K562 (cell line): ENCODE data around the gene PRRC2B. TPM values are rescaled to one million over a fixed set of nuclear protein-coding genes. Genes with fewer than 3 reads are reported as not detected.
A peak's percentile ranks its signal among the peaks of the same experiment; 100 is the strongest.

Experiments used
- ATAC-seq: fragments of 200-7000 bp; cut with Tn5 transposase; 3 replicates; pipeline ENCODE4 v1.9.1; 2020; ENCODE audit warnings: moderate library complexity
- BruUV-seq: library from RNA; stranded (reverse); fragments of 400-500 nt; replicated peaks from 2 replicates; lab custom pipeline; 2021; lab: Mats Ljungman, UMichigan
- CTCF ChIA-PET: fragments of 300-600 bp; formaldehyde crosslinking; extraction: SDS; loops from one replicate; lab custom pipeline; 2021; ENCODE audit warnings: low intra/inter-chr PET ratio; lab: Yijun Ruan, JAX
- POLR2A ChIA-PET: fragments of 300-600, 350-650 bp; sonication (Branson Sonifier 250); formaldehyde crosslinking; extraction: SDS; loops from one replicate; lab custom pipeline; 2021; ENCODE audit warnings: antibody characterized with exemption, inconsistent platforms; lab: Yijun Ruan, JAX
- DNase-seq, 4 experiments: peaks; one replicate each; pipeline versions ENCODE4 v3.0.0 to v3.0.0-alpha.2; 2011 to 2018; ENCODE audit warnings: low spot score in 3 of 4, mixed read lengths in 3 of 4; ENCODE audit errors: extremely low read depth in 1 of 4
- FAIRE-seq: peaks from 2 replicates; lab custom pipeline; 2011; peaks lifted over from hg19 to GRCh38; lab: Jason Lieb, UNC
- H2AFZ ChIP-seq: 2 replicates; pipeline ENCODE4 v1.6.0; 2011; ENCODE audit warnings: low read depth, low read length, control low read depth, inconsistent platforms
- H3K27ac ChIP-seq: fragments of 200-600 bp; 3 replicates; pipeline ENCODE4 v1.8.0; 2011; ENCODE audit warnings: low read depth, mild to moderate bottlenecking, control low read depth, inconsistent platforms, low read length, moderate library complexity, mixed read lengths; ENCODE audit errors: extremely low read depth
- H3K27me3 ChIP-seq, 2 experiments: fragments of 300-600 bp in 1 of 2; 2 replicates in 1 of 2; 3 replicates in 1 of 2; pipeline versions ENCODE4 v1.6.0 to v1.8.0; 2011; ENCODE audit warnings: inconsistent platforms in 2 of 2, low read length in 2 of 2, mild to moderate bottlenecking in 1 of 2, mixed read lengths in 1 of 2, moderate library complexity in 1 of 2; ENCODE audit not compliant: control insufficient read depth in 2 of 2, insufficient read depth in 2 of 2
- H3K36me3 ChIP-seq: fragments of 300-600 bp; 3 replicates; pipeline ENCODE4 v1.8.0; 2011; ENCODE audit warnings: mild to moderate bottlenecking, low read length, inconsistent platforms; ENCODE audit not compliant: control insufficient read depth, insufficient read depth
- H3K4me1 ChIP-seq, 2 experiments: fragments of 200-600 bp in 1 of 2; replicated peaks in 1 of 2; 2 replicates in 1 of 2; 3 replicates in 1 of 2; pipeline versions ENCODE4 v1.5.1 to v1.8.0; 2011; ENCODE audit warnings: inconsistent platforms in 2 of 2, low read length in 2 of 2, mild to moderate bottlenecking in 1 of 2, mixed read lengths in 1 of 2, moderate library complexity in 1 of 2; ENCODE audit not compliant: control insufficient read depth in 2 of 2, insufficient read depth in 2 of 2
- H3K4me2 ChIP-seq: 2 replicates; pipeline ENCODE4 v1.6.1; 2011; ENCODE audit warnings: low read length, control low read depth, inconsistent platforms, mixed read lengths; ENCODE audit not compliant: insufficient read depth
- H3K4me3 ChIP-seq: fragments of 200-600 bp; sonication (generic), shearing (Covaris generic); 2 replicates; pipeline ENCODE4 v1.5.1; 2016; ENCODE audit warnings: control low read depth, inconsistent platforms
- H3K79me2 ChIP-seq: fragments of 200-600 bp; 3 replicates; pipeline ENCODE4 v1.8.0; 2011; ENCODE audit warnings: low read length, inconsistent platforms; ENCODE audit not compliant: control insufficient read depth, insufficient read depth
- H3K9ac ChIP-seq, 2 experiments: 2 replicates each; pipeline versions ENCODE4 v1.6.0 to v1.6.1; 2011; ENCODE audit warnings: low read depth in 2 of 2, low read length in 2 of 2, control low read depth in 1 of 2, inconsistent platforms in 1 of 2, mild to moderate bottlenecking in 1 of 2, mixed read lengths in 1 of 2; ENCODE audit not compliant: insufficient read depth in 1 of 2
- H3K9me1 ChIP-seq: one replicate; pipeline ENCODE4 v1.6.0; 2011; ENCODE audit warnings: inconsistent platforms, mild to moderate bottlenecking, low read length, moderate library complexity; ENCODE audit not compliant: control insufficient read depth, insufficient read depth
- H3K9me3 ChIP-seq: replicated peaks from 2 replicates; pipeline ENCODE4 v1.5.1; 2011; ENCODE audit warnings: low read depth, low read length, inconsistent platforms; ENCODE audit not compliant: control insufficient read depth, insufficient read depth
- H4K20me1 ChIP-seq: replicated peaks from 2 replicates; pipeline ENCODE4 v1.6.1; 2011; ENCODE audit warnings: low read length, inconsistent platforms, mixed read lengths; ENCODE audit not compliant: control insufficient read depth, insufficient read depth
- EGR1 ChIP-seq: fragments of 450-650 bp; conservative IDR thresholded peaks from 2 replicates; pipeline ENCODE4 v1.6.1; 2017; ENCODE audit warnings: mild to moderate bottlenecking
- HDAC1 ChIP-seq, 2 experiments: fragments of 450-650 bp; IDR thresholded peaks; 2 replicates each; pipeline ENCODE4 v1.6.1; 2016 to 2017; ENCODE audit warnings: inconsistent platforms in 1 of 2, mild to moderate bottlenecking in 1 of 2, moderate library complexity in 1 of 2
- LCOR ChIP-seq: sonication (generic); formaldehyde crosslinking; IDR thresholded peaks from 2 replicates; pipeline ENCODE4 v1.8.0; 2022; ENCODE audit warnings: mild to moderate bottlenecking, missing genetic modification reagents
- SAFB2 ChIP-seq: fragments of 200-400 bp; formaldehyde crosslinking; IDR thresholded peaks from 2 replicates; pipeline ENCODE4 v1.6.1; 2018; ENCODE audit warnings: borderline replicate concordance, low read length, low read depth, moderate library complexity; ENCODE audit not compliant: severe bottlenecking
- SLC30A9 ChIP-seq: fragments of 250-450 bp; sonication (Bioruptor Pico); IDR thresholded peaks from 2 replicates; pipeline ENCODE4 v1.8.0; 2022; ENCODE audit warnings: mild to moderate bottlenecking, moderate library complexity
- SMAD2 ChIP-seq: fragments of 150-350 bp; IDR thresholded peaks from 2 replicates; pipeline ENCODE4 v1.6.1; 2014; ENCODE audit warnings: low read depth, mild to moderate bottlenecking, low read length
- ZNF12 ChIP-seq: sonication (generic); formaldehyde crosslinking; IDR thresholded peaks from 2 replicates; pipeline ENCODE4 v1.4.0; 2020; ENCODE audit warnings: mild to moderate bottlenecking, missing genetic modification reagents
- WGBS: fragments of 100-300 bp; shearing (Covaris generic); methylation state at CpG from one replicate; pipeline ENCODE4 v1.1.6; 2016; ENCODE audit warnings: low coverage, mixed read lengths; ENCODE audit not compliant: insufficient coverage; ENCODE audit errors: missing lambda C conversion rate; 5-methylcytosine and 5-hydroxymethylcytosine counted together
- in situ Hi-C: fragments of 300-500 bp; cut with MboI; formaldehyde crosslinking; loops from 4 replicates; pipeline ENCODE4 v1.15.0; 2018; ENCODE audit warnings: inconsistent platforms, mixed read lengths
- intact Hi-C: fragments of 100-400 bp; cut with micrococcal nuclease; formaldehyde crosslinking; loops from 2 replicates; pipeline ENCODE4 v1.14.2; 2022
- polyA plus RNA-seq, 8 experiments: library from polyadenylated mRNA; depleted of rRNA in 4 of 8; stranded (reverse) in 5 of 8; unstranded in 3 of 8; fragments of >200 nt; fragmentation: Nextera tagmentation in 2 of 8; fragmentation: Illumina TruSeq in 1 of 8; extraction: Ambion mirVana in 2 of 8; extraction: Trizol in 1 of 8; gene quantifications; 2 replicates each; pipeline versions ENCODE4 v1.2.1 to v1.2.3, GENCODE V29; 2011 to 2014; ENCODE audit warnings: inconsistent platforms in 1 of 8, missing spikeins in 1 of 8
- total RNA-seq, 7 experiments: library from RNA; depleted of rRNA in 6 of 7; stranded (reverse); fragments of >200 nt in 6 of 7; fragmentation: Illumina TruSeq in 2 of 7; extraction: Trizol in 2 of 7; gene quantifications; 2 replicates each; pipeline versions ENCODE4 v1.2.1 to v1.2.3, GENCODE V29; 2011 to 2021; ENCODE audit warnings: low replicate concordance in 1 of 7
- TF ChIP-seq, protein P1 (sequence below): sonication (generic); IDR thresholded peaks from 2 replicates; pipeline ENCODE4 v1.6.1; 2016
- TF ChIP-seq, protein P2 (sequence below): fragments of 450-650 bp; formaldehyde crosslinking; IDR thresholded peaks from 2 replicates; pipeline ENCODE4 v1.4.0; 2020; ENCODE audit warnings: mild to moderate bottlenecking, moderate library complexity

Gene PRRC2B
- total and polyA plus RNA-seq, 9 of the 15 experiments (the other 6 are each of a cell fraction or from before 2014, with no cell fraction given) = 0.34 to 125 (median 30.9) TPM

DNA sequence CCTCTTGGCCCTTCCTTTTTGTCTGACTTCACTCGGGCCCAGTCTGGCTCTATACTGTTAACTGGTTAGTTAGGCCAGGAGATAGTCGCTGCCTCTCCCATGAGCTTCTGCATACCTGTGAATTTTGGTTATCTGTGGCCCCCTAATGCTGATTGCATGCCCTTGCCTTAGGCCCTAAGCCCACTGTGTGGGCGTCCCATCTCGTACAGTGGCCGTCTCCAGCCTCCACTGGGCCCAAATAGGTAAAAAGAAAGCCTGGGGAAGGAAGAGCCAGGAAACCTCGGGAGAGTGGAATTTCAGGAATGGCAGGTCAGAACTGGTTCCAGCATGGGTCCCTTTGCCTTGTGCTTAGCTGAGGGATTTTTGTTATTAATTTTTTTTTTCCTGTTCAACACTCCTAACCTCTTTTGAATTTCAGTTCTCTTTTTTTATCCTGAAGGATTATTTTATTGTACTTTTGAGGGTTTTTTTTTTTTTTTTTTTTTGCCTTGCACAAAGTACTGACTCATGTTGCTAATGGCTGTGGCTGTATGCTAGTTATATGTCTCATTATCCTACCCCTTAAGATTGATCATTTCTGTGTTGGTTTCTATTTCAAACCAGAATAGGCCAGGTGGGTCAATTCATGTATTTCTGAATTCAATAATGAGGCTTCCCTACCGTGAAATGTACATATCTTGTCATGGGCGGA, 3.4 kb downstream of the PRRC2B start:
- peak overlapping the region; percentile 96 for H3K4me3 ChIP-seq
- peaks cover 78% of the 10 kb centered on the region for H3K79me2 ChIP-seq
- H3K4me1 ChIP-seq = peaks cover 26 to 33% of the 10 kb centered on the region in 2 experiments
- FAIRE-seq (peak; percentile 19), ATAC-seq (peak; percentile 1; the same call in 2 of the 3 replicates), DNase-seq (peak in 3 of 4 experiments; percentile 7 to 13 (median 9))
- peaks cover 53% of the 10 kb centered on the region for H4K20me1 ChIP-seq
- H3K27ac ChIP-seq = peak overlapping the region; percentile 0; the same call in 1 of the 3 replicates
- no peaks in the 10 kb centered on the region for H3K9me3 ChIP-seq
- no TSS peak for BruUV-seq
- H3K9ac ChIP-seq = peak overlapping the region; percentile 39 to 80; a peak in 3 of 4 replicates
- H3K36me3 ChIP-seq = peaks cover 36% of the 10 kb centered on the region
- 34% methylated on average over 8 of the region's 8 CpGs for WGBS
- no peak overlapping the region for H2AFZ ChIP-seq
- CTCF ChIA-PET = no interaction called here
- H3K4me2 ChIP-seq = peak overlapping the region; percentile 72
- in situ Hi-C loops = no loop called here
- no peak for TF ChIP-seq SAFB2
- TF ChIP-seq HDAC1 (IDR thresholded peaks at IDR 0.05) = no peak
- TF ChIP-seq, protein P1, sequence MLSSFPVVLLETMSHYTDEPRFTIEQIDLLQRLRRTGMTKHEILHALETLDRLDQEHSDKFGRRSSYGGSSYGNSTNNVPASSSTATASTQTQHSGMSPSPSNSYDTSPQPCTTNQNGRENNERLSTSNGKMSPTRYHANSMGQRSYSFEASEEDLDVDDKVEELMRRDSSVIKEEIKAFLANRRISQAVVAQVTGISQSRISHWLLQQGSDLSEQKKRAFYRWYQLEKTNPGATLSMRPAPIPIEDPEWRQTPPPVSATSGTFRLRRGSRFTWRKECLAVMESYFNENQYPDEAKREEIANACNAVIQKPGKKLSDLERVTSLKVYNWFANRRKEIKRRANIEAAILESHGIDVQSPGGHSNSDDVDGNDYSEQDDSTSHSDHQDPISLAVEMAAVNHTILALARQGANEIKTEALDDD = peak; percentile 90
- no peak for TF ChIP-seq SLC30A9 (CRISPR knock-in tag)
- TF ChIP-seq LCOR (CRISPR knock-in tag) = no peak
- TF ChIP-seq, protein P2, sequence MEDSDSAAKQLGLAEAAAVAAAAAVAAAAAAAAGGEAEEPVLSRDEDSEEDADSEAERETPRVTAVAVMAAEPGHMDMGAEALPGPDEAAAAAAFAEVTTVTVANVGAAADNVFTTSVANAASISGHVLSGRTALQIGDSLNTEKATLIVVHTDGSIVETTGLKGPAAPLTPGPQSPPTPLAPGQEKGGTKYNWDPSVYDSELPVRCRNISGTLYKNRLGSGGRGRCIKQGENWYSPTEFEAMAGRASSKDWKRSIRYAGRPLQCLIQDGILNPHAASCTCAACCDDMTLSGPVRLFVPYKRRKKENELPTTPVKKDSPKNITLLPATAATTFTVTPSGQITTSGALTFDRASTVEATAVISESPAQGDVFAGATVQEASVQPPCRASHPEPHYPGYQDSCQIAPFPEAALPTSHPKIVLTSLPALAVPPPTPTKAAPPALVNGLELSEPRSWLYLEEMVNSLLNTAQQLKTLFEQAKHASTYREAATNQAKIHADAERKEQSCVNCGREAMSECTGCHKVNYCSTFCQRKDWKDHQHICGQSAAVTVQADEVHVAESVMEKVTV (CRISPR knock-in tag) = no peak
- peak; percentile 59 for TF ChIP-seq EGR1
- TF ChIP-seq ZNF12 (CRISPR knock-in tag) = no peak
- TF ChIP-seq SMAD2 = no peak
- POLR2A ChIA-PET = interaction anchor here (0.6 to 5.5 kb wide), 18 partner anchors 9 to 338 kb away, joined by 3 to 78 read pairs (median 3); no protein-coding TSS in a partner anchor
- intact Hi-C loops = no loop called here
- H3K27me3 ChIP-seq = no peaks in the 10 kb centered on the region
- peaks cover 11% of the 10 kb centered on the region for H3K9me1 ChIP-seq
